H7 (cell line): ENCODE results near the gene CCDC88C. TPM values are rescaled to one million over a fixed set of nuclear protein-coding genes. Genes with fewer than 3 reads are reported as not detected.

Experiments used
- DNase-seq: peaks from one replicate; pipeline ENCODE4 v3.0.0; 2012
- H3K27me3 ChIP-seq: 2 replicates; pipeline ENCODE4 v1.6.0; 2011; ENCODE audit warnings: mild to moderate bottlenecking, low read length; ENCODE audit not compliant: control insufficient read depth, insufficient read depth
- H3K36me3 ChIP-seq: replicated peaks from 2 replicates; pipeline ENCODE4 v1.5.1; 2011; ENCODE audit warnings: low read length; ENCODE audit not compliant: control insufficient read depth, insufficient read depth
- H3K4me3 ChIP-seq: 2 replicates; pipeline ENCODE4 v1.5.1; 2011; ENCODE audit warnings: low read depth, mild to moderate bottlenecking, control low read depth, low read length, moderate library complexity; ENCODE audit not compliant: insufficient read depth
- total RNA-seq: library from RNA; depleted of rRNA; stranded (reverse); fragments of >200 nt; shearing (Covaris generic); gene quantifications from 2 replicates; pipeline ENCODE4 v1.2.3, GENCODE V29; 2014

Gene CCDC88C
- total RNA-seq, 1 experiment from 2014 or later: 25.2 TPM

- no peaks in the 10 kb centered on the region for H3K27me3 ChIP-seq
- no peak for DNase-seq
- H3K4me3 ChIP-seq: no peak overlapping the region
- no peaks in the 10 kb centered on the region; the same call in 1 of the 2 replicates for H3K36me3 ChIP-seq
Observed at GRCh38 chr14:91381801-91382670, 35.6 kb downstream of the CCDC88C start.

- DNase-seq: no peak
- Histone ChIP-seq H3K36me3 (no peaks in the 10 kb centered on the region; the same call in 1 of the 2 replicates), H3K4me3 (no peak overlapping the region), H3K27me3 (no peaks in the 10 kb centered on the region)
Observed at GRCh38 chr14:91380610-91381371, 36.8 kb downstream of the CCDC88C start.

- no peak for DNase-seq
- Histone ChIP-seq H3K4me3 (no peak overlapping the region), H3K36me3 (no peaks in the 10 kb centered on the region; the same call in 1 of the 2 replicates), H3K27me3 (no peaks in the 10 kb centered on the region)
Observed at GRCh38 chr14:91380123-91380522, 37.5 kb downstream of the CCDC88C start.

GRCh38 chr14:91379579-91379932 is 38.1 kb downstream of the CCDC88C start:
- no peak overlapping the region for H3K4me3 ChIP-seq
- no peaks in the 10 kb centered on the region; the same call in 1 of the 2 replicates for H3K36me3 ChIP-seq
- no peaks in the 10 kb centered on the region for H3K27me3 ChIP-seq
- DNase-seq: no peak

- H3K36me3 ChIP-seq: no peaks in the 10 kb centered on the region; the same call in 1 of the 2 replicates
- no peak overlapping the region for H3K4me3 ChIP-seq
- DNase-seq: no peak
- H3K27me3 ChIP-seq: no peaks in the 10 kb centered on the region
Observed at GRCh38 chr14:91378930-91379578, 38.6 kb downstream of the CCDC88C start.

DNA sequence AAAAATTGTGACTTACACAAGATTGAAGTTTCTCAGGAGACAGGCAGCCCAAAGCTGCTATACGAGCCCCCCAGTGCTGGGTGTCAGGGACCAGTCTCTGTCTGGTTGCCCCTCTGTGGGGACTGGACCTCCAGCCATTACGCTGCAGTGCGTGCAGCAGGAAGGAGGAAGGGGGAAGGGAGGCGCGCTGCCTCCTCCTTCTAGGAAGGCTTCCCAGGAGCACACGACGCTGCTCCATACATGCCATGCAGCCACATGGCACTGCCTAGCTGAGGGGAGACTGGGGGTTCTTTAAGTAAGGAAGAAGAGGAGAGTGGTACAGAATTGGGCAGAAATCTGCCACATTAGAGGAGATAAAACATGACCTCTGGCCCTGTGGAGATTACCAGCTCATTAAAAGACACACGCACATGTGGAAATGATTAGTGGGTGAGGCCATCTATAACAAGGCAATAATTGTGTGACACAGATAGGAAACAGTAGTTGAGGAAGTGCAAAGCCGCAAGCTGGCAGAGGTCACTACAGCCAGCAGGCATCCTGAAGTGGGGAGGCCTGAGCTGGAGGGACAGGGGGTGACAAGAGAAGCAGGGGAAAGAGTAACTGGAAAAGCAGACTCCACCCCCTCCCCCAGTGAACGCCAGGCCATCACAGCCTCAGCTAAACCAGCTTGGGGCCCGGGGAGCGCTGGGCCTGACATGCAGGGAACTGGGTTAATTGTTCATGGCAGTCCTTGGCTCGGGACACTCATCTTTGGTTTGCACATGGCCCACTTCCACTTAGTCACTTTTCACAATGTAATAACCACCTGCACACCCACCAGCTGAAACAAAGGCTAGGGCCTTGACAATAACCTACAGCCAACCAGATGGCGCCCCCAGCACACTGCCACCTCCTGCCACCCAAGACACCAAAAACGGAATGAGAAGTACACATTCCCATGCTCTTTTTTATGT is 39.6 kb downstream of the CCDC88C start:
- peak; percentile 61 for DNase-seq

DNA sequence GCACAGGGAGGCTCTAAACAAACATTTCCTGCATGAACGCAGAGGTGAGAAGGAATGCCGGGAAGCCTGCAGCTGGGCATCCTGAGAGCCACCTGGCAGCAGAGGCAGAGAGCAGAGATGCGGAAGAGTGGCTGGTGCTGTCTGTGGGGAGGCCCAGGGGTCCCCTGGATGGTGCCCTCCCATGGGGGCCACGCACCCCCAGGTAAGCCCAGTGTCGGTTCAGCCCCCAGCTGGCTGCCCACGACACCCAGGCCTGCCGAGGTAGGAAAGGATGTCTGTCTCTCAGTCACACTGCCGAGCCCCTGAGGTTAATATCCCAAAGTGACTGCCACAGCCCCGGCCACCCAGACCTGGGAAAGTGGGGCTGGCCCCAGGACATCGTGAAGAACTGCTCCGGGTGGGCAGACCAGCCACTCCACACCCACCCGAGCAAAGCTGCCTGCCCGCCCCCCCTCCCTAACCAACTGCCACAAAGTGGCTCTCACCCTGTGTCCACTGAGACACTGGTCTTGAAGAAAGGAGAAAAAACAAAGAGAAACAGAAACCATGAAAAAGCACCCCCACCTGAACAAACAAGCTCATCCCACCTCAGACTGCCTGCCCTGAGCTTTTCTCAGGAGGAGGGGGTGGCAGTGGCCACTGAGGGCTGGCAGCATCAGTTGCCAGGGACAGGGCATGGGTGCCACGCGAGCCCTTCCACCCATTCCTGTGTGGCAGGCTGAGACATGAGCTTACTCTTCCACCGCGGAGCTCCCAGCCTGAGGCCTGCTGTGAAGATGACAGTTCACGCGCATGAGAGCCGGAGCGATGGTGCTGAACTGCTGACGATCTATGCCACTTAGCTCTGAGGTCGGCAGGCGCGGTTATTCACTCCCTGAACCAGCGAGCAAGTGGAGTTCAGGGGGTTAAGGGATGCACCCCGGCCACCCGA is 40.8 kb downstream of the CCDC88C start:
- DNase-seq: no peak
- H3K36me3 ChIP-seq: no peaks in the 10 kb centered on the region; the same call in 1 of the 2 replicates
- H3K4me3 ChIP-seq: no peak overlapping the region
- no peaks in the 10 kb centered on the region for H3K27me3 ChIP-seq

More for the DNA sequence above, 39.6 kb downstream of the CCDC88C start:
- H3K36me3 ChIP-seq: no peaks in the 10 kb centered on the region; the same call in 1 of the 2 replicates
- no peaks in the 10 kb centered on the region for H3K27me3 ChIP-seq
- H3K4me3 ChIP-seq: no peak overlapping the region

- no peak for DNase-seq
Observed at GRCh38 chr14:91375720-91376452, 41.7 kb downstream of the CCDC88C start.

DNA sequence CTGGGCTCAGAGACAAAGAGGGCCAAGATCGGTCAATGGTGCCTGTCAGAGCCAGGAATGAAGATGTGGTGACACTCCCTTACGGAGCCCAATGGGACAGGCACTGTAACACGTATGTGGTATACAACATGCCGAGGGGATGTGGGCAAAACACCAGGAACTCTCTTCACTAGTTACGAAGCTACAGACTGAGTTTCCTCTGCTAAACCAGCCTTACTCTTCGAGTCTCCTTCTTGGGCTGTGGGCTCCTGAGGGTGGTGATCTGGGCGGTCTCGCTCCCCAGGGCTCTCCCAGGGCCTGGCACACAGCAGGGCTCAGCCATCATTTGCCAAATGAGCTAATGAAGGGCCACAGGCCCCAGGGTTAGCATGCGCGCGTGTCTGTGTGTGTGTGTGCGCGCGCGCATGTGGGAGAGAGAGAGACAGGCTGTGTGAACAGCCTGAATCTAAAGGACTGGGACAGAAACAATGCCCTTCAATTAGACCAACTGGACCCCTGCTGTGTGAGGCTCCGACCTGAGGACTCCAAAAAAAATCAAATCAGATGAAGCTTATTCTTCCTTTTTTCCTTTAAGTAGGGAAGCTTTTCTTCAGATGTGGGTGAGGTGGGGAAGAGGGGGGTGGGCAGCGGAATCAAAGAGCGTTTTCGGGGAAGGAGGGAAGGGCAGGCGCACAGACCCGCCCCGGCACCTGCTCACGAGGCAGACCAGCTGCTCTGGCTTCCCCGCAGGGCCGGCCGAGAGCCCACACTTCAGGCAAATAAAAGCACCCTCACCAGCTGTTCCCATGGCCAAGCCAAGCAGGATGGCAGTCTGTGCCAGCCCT is 42.5 kb downstream of the CCDC88C start:
- Histone ChIP-seq H3K4me3 (no peak overlapping the region), H3K27me3 (no peaks in the 10 kb centered on the region), H3K36me3 (no peaks in the 10 kb centered on the region; the same call in 1 of the 2 replicates)
- peak; percentile 75 for DNase-seq

More at GRCh38 chr14:91375720-91376452, 41.7 kb downstream of the CCDC88C start:
- Histone ChIP-seq H3K4me3 (no peak overlapping the region), H3K36me3 (no peaks in the 10 kb centered on the region; the same call in 1 of the 2 replicates), H3K27me3 (no peaks in the 10 kb centered on the region)

DNA sequence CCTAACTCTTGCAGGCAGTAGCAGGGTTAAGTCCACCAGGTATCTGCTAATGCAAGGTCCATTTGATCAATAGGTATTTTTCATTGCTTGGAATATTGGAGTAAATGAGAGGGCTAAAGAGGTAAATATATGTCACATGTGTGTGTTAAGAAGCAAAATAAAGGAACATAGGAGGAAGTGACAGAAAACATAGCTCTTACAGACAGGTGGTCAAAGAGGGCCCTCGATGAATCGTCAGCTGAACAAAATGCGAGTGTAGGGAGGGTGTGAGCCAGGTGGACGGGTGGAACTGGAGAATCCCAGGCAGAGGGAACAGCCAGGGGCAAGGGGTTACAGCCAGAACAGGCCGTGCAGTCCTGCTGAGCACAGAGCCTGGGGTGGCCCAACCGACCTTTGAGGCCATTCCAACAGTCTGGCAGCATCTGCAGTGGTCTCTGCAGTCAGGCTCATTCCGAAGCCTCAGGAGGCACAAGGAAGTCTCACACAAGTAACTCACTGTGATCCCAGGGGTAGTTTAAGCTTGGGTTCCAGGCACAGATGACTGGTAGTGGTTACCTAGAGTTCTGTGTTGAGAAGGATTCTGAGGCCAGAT is 43.2 kb downstream of the CCDC88C start:
- DNase-seq: no peak
- no peaks in the 10 kb centered on the region for H3K27me3 ChIP-seq
- H3K36me3 ChIP-seq: no peaks in the 10 kb centered on the region; the same call in 1 of the 2 replicates
- no peak overlapping the region for H3K4me3 ChIP-seq

GRCh38 chr14:91373591-91374254 is 43.9 kb downstream of the CCDC88C start:
- Histone ChIP-seq H3K27me3 (no peaks in the 10 kb centered on the region), H3K4me3 (no peak overlapping the region), H3K36me3 (no peaks in the 10 kb centered on the region)
- no peak for DNase-seq
